Esophagus muscularis mucosa (tissue), 4 donors: ENCODE results near the gene ABI2. TPM values are rescaled to one million over a fixed set of nuclear protein-coding genes. Genes with fewer than 3 reads are reported as not detected.

Source experiments
- DNase-seq: peaks from one replicate; pipeline ENCODE4 v3.0.0-alpha.2; 2017; ENCODE audit errors: extremely low spot score
- H3K27ac ChIP-seq, 4 donors: fragments of 200-600 bp; sonication (generic); replicated peaks in 1 of 4; 1 replicate in 3 of 4; 2 replicates in 1 of 4; pipeline ENCODE4 v1.5.1; 2016 to 2019; ENCODE audit warnings: mild to moderate bottlenecking in 1 of 4
- H3K27me3 ChIP-seq, 4 donors: fragments of 200-600 bp; sonication (generic); one replicate each; pipeline versions ENCODE4 v1.5.1 to v1.6.0; 2016 to 2019
- H3K36me3 ChIP-seq, 4 donors: fragments of 200-600 bp; sonication (generic); one replicate each; pipeline ENCODE4 v1.5.1; 2016 to 2019
- H3K4me1 ChIP-seq, 4 donors: fragments of 200-600 bp; sonication (generic); one replicate each; pipeline ENCODE4 v1.5.1; 2016 to 2019
- H3K4me3 ChIP-seq, 4 donors: fragments of 200-600 bp; sonication (generic); 1 replicate in 2 of 4; 2 replicates in 2 of 4; pipeline ENCODE4 v1.5.1; 2016 to 2019; ENCODE audit warnings: mild to moderate bottlenecking in 4 of 4, moderate library complexity in 1 of 4
- H3K9me3 ChIP-seq, 4 donors: fragments of 200-600 bp; sonication (generic); 1 replicate in 3 of 4; 2 replicates in 1 of 4; pipeline ENCODE4 v1.5.1; 2016 to 2019
- EP300 ChIP-seq: sonication (generic); formaldehyde crosslinking; IDR thresholded peaks from one replicate; pipeline ENCODE4 v1.6.1; 2017; ENCODE audit warnings: antibody characterized with exemption
- POLR2A ChIP-seq: fragments of 450-650 bp; IDR thresholded peaks from one replicate; pipeline ENCODE4 v1.6.1; 2017; ENCODE audit warnings: antibody characterized with exemption, moderate library complexity, mild to moderate bottlenecking, low read depth
- POLR2AphosphoS5 ChIP-seq, 2 donors: sonication (generic); formaldehyde crosslinking; IDR thresholded peaks; one replicate each; pipeline ENCODE4 v1.6.1; 2017; ENCODE audit warnings: antibody characterized with exemption in 2 of 2
- WGBS: methylation state at CpG from one replicate; pipeline ENCODE4 v1.1.5; 2018; 5-methylcytosine and 5-hydroxymethylcytosine counted together
- intact Hi-C: fragments of 100-400 bp; cut with DNase I; formaldehyde crosslinking; loops from one replicate; pipeline ENCODE4 v1.15.1; 2023
- total RNA-seq, 4 donors: library from RNA; depleted of rRNA; stranded (reverse); fragments of >200 nt; gene quantifications; one replicate each; pipeline versions ENCODE4 v1.1.0 to v1.2.1, GENCODE V29; 2016
- TF ChIP-seq, protein P1 (sequence below), 3 experiments: fragments of 200-600 bp in 2 of 3; fragments of 450-650 bp in 1 of 3; sonication (generic) in 2 of 3; IDR thresholded peaks; one replicate each; pipeline ENCODE4 v1.5.1; 2017 to 2019; ENCODE audit warnings: antibody characterized with exemption in 3 of 3, mild to moderate bottlenecking in 2 of 3, moderate library complexity in 1 of 3

ABI2 gene
- total RNA-seq, 4 donors from 2014 or later = 38.8 to 63.2 (median 45.0) TPM

DNA sequence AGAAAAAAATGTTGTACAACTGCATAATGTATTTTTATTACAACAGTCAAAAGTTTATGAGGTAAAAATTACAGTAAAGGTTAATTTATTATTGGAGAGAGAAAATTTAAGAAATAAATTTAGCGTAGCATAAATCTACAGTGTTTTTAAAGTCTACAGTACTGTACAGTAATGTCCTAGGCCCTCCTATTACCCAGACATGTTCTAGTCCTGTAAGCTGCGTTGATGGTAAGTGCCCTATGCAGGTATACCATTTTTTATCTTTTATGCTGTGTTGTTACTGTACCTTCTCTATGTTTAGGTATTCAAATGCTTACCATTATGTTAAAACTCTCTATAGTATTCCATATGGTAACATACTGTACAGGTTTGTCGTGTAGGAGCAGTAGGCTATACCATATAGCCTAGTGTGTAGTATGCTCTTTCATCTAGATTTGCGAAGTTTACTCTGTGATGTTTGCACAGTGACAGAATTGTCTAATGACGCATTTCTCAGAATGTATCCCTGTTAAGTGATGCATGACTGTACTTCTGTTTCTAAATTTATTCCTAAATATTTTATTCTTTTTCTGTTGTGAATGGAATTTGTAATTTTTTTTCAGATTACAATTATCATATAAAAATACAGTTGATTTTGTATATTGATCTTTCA, 24.5 kb downstream of the ABI2 start:
- H3K4me3 ChIP-seq = no peak overlapping the region
- 98% methylated on average over 5 of the region's 5 CpGs for WGBS
- no peak overlapping the region for H3K27ac ChIP-seq
- peaks cover 0 to 4% (median 0%) of the 10 kb centered on the region in 4 donors for H3K36me3 ChIP-seq
- H3K27me3 ChIP-seq = no peaks in the 10 kb centered on the region
- intact Hi-C loops = no loop called here
- H3K4me1 ChIP-seq = peaks cover 0 to 2% (median 0%) of the 10 kb centered on the region in 4 donors
- no peak for DNase-seq
- H3K9me3 ChIP-seq = no peaks in the 10 kb centered on the region
- no peak for TF ChIP-seq POLR2A
- no peak for TF ChIP-seq EP300
- TF ChIP-seq POLR2AphosphoS5 (IDR thresholded peaks at IDR 0.05) = no peak
- TF ChIP-seq, protein P1, sequence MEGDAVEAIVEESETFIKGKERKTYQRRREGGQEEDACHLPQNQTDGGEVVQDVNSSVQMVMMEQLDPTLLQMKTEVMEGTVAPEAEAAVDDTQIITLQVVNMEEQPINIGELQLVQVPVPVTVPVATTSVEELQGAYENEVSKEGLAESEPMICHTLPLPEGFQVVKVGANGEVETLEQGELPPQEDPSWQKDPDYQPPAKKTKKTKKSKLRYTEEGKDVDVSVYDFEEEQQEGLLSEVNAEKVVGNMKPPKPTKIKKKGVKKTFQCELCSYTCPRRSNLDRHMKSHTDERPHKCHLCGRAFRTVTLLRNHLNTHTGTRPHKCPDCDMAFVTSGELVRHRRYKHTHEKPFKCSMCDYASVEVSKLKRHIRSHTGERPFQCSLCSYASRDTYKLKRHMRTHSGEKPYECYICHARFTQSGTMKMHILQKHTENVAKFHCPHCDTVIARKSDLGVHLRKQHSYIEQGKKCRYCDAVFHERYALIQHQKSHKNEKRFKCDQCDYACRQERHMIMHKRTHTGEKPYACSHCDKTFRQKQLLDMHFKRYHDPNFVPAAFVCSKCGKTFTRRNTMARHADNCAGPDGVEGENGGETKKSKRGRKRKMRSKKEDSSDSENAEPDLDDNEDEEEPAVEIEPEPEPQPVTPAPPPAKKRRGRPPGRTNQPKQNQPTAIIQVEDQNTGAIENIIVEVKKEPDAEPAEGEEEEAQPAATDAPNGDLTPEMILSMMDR (IDR thresholded peaks at IDR 0.05) = no peak

GRCh38 chr2:203354966-203355365, 26.8 kb downstream of the ABI2 start:
- intact Hi-C loops = no loop called here
- Histone ChIP-seq H3K36me3 (peaks cover 0 to 4% (median 0%) of the 10 kb centered on the region in 4 donors), H3K4me3 (no peak overlapping the region), H3K4me1 (no peaks in the 10 kb centered on the region), H3K9me3 (no peaks in the 10 kb centered on the region), H3K27me3 (no peaks in the 10 kb centered on the region), H3K27ac (no peak overlapping the region)
- no peak for DNase-seq
- 75% methylated on average over 3 of the region's 3 CpGs for WGBS
- TF ChIP-seq POLR2AphosphoS5 (IDR thresholded peaks at IDR 0.05) (no peak), EP300 (no peak), POLR2A (no peak)
- TF ChIP-seq, protein P1 (IDR thresholded peaks at IDR 0.05) = no peak

DNA sequence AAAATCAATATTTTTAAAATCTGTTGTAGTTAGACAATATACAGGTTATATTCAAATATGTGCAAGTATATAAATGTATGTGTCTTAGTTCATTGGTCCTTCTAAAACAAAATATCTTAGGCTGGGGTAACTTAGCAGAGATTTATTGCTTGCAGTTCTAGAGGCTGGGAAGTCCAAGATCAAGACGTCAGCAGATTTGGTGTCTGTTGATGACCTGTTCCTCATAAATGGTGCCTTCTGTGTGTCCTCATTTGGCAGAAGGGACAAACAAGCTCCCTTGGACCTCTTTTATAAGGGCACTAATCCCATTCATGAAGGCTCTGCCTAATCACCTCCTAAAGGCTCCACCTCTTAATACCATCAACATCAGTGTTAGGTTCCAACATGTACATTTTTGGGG, 31.3 kb downstream of the ABI2 start:
- no peaks in the 10 kb centered on the region for H3K9me3 ChIP-seq
- H3K27ac ChIP-seq = no peak overlapping the region
- H3K27me3 ChIP-seq = no peaks in the 10 kb centered on the region
- TF ChIP-seq, protein P1 (IDR thresholded peaks at IDR 0.05) = no peak
- TF ChIP-seq POLR2AphosphoS5 (IDR thresholded peaks at IDR 0.05) (no peak), POLR2A (no peak), EP300 (no peak)
- no peak for DNase-seq
- 100% methylated on average over 1 of the region's 1 CpG for WGBS
- H3K4me1 ChIP-seq = peaks cover 9 to 27% (median 25%) of the 10 kb centered on the region in 4 donors
- peaks cover 0 to 4% (median 0%) of the 10 kb centered on the region in 4 donors for H3K36me3 ChIP-seq
- intact Hi-C loops = no loop called here
- no peak overlapping the region for H3K4me3 ChIP-seq

DNA sequence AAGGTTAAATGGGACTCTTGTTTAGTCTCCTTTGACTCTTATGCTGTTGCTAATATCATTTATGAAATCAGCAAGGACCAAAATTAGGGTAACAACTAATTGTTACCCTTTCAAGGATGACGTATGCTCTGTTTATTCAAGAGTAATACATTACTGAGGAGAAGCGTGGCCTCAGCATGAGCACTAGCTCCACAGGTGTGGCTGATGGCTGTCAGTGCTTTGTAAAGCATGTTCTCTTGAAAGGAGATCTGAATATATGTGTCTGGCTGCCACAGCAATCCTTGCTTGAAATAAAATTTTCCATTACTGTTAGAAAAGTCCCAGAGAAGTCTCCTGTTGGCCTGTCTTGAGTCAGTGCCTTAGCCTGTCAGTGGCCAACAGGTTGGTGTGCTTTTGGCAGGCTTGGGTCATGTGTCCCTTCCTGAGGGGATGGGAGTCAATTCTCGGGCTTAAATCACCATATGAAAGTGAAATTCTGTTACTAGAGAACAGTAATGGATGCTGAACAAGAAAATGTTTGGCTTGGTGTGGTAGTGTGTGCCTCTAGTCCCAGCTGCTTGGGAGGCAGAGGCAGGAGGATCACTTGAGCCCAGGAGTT, 32.7 kb downstream of the ABI2 start:
- WGBS = 36% methylated on average over 3 of the region's 3 CpGs
- H3K36me3 ChIP-seq = no peaks in the 10 kb centered on the region
- DNase-seq = no peak
- TF ChIP-seq POLR2AphosphoS5 (IDR thresholded peaks at IDR 0.05) = peak in 1 of 2 donors; percentile 56
- no peak for TF ChIP-seq POLR2A
- no peaks in the 10 kb centered on the region for H3K27me3 ChIP-seq
- peak overlapping the region in 3 of 4 donors; percentile 24 to 63 (median 60) for H3K27ac ChIP-seq
- intact Hi-C loops = no loop called here
- H3K4me3 ChIP-seq = no peak overlapping the region
- peaks cover 9 to 27% (median 25%) of the 10 kb centered on the region in 4 donors for H3K4me1 ChIP-seq
- no peaks in the 10 kb centered on the region for H3K9me3 ChIP-seq

- TF ChIP-seq EP300 (no peak), POLR2A (no peak), POLR2AphosphoS5 (IDR thresholded peaks at IDR 0.05) (no peak)
- TF ChIP-seq, protein P1 (IDR thresholded peaks at IDR 0.05) = no peak
- H3K27me3 ChIP-seq = no peaks in the 10 kb centered on the region
- no peaks in the 10 kb centered on the region for H3K9me3 ChIP-seq
- intact Hi-C loops = no loop called here
- no peak overlapping the region for H3K4me3 ChIP-seq
- peaks cover 9 to 27% (median 25%) of the 10 kb centered on the region in 4 donors for H3K4me1 ChIP-seq
- peak overlapping the region in 3 of 4 donors; percentile 24 to 63 (median 60) for H3K27ac ChIP-seq
- no peaks in the 10 kb centered on the region for H3K36me3 ChIP-seq
- no peak for DNase-seq
- WGBS = 25% methylated on average over 2 of the region's 2 CpGs
Measured at GRCh38 chr2:203361495-203361894, 33.3 kb downstream of the ABI2 start.
